GM13976 (cell line): ENCODE measurements around the gene OBP2B.

Experiments
- DNase-seq: peaks from one replicate; pipeline ENCODE4 v3.0.0; 2012; ENCODE audit warnings: low spot score
- in situ Hi-C: fragments of 300-500 bp; cut with MboI; formaldehyde crosslinking; loops from one replicate; pipeline ENCODE4 v1.12.0; 2022; ENCODE audit warnings: low sequenced_read_pairs, mixed read lengths, inconsistent platforms; ENCODE audit not compliant: unreplicated experiment
- TF ChIP-seq, protein P1 (sequence below): IDR thresholded peaks from 2 replicates; pipeline ENCODE4 v1.5.1; 2012; ENCODE audit warnings: borderline replicate concordance, mild to moderate bottlenecking; ENCODE audit not compliant: insufficient read depth; ENCODE audit errors: extremely low read depth, missing control alignments, control extremely low read depth

OBP2B gene

DNA sequence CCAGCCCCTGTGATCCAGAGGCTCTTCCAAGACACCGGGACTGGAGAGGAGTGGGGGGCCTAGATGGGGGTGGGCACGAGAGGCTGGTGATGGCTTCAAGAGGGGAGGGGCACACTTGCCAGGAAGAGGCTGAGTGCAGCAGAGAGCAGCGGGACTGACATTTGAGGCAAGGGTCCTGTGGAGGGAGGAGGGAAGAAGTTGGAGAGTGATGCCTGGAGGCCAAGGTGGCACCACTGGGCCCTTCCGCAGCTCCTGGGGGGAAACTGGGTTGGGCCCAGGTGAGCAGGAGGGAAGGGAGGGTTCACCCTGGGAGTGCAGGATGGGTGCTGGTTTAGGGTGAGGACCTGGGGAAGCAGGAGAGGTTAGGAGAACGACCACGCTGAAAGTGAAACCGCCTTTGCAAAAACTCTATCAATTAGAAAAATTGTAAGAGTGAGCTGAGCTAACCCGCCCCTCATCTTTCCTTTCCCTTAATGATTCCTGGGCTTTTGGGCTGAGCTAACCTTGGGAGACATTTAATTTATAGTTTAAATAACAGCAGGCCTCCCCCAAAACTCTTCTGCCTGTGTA is 39.8 kb upstream of the OBP2B start:
- TF ChIP-seq, protein P1, sequence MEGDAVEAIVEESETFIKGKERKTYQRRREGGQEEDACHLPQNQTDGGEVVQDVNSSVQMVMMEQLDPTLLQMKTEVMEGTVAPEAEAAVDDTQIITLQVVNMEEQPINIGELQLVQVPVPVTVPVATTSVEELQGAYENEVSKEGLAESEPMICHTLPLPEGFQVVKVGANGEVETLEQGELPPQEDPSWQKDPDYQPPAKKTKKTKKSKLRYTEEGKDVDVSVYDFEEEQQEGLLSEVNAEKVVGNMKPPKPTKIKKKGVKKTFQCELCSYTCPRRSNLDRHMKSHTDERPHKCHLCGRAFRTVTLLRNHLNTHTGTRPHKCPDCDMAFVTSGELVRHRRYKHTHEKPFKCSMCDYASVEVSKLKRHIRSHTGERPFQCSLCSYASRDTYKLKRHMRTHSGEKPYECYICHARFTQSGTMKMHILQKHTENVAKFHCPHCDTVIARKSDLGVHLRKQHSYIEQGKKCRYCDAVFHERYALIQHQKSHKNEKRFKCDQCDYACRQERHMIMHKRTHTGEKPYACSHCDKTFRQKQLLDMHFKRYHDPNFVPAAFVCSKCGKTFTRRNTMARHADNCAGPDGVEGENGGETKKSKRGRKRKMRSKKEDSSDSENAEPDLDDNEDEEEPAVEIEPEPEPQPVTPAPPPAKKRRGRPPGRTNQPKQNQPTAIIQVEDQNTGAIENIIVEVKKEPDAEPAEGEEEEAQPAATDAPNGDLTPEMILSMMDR = no peak
- in situ Hi-C loops = no loop called here
- DNase-seq = no peak

DNA sequence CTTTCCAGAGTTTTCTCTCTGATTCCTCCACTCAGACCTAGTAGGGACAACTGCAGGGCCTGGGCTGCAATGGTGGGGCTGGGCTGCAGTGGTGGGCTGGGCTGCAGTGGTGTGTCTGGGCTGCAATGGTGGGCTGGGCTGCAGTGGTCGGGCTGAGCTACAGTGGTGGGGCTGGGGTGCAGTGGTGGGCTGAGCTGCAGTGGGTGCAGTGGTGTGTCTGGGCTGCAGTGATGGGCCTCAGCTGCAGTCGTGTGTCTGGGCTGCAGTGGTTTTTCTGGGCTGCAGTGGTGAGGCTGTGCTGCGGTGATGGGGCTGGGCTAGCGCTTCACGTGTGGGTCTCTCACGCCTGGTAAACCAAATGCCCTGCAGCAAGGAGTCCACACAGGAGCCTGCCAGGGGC is 38.6 kb upstream of the OBP2B start:
- in situ Hi-C loops = no loop called here
- DNase-seq = no peak
- TF ChIP-seq, protein P1 = no peak

DNA sequence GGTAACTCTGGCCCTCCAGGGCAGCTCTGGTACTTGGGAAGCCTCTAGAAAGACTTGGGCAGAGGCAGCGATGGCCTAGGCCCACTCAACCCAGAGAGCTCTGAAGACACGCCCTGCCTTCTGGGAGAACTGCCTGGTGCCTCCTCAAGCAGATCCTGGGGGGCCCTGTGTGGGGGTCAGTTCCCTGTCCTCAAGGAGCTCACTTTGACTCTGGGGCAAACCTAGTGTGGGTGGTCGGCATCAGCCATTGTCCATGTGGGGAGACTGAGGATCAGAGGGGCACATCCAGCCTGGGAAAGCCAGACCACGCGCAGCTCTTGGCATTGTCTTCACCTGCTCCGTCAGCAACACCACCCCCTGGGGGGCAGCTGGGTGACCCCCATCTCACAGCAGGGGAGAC is 37.9 kb upstream of the OBP2B start:
- DNase-seq = no peak
- TF ChIP-seq, protein P1 = no peak
- in situ Hi-C loops = no loop called here

DNA sequence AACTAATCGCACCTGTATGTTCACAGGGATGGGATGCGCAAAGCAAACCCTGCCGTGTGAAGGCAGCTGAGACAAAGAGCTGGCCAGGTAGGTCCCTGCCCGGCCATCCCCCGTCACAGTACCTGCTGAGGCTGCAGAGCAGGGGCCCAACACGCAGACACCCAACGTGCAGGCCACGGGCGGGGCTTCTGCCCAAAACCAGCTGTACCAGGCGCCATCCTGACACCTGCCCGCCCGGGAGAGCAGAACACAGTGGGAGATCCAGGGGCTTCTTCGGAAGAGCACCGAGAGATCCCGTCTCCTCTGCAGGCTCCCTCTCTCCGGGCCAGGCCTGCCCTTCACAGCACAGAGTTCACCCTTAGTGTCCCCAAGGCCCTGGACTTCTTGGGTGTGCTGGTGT is 37.5 kb upstream of the OBP2B start:
- in situ Hi-C loops = no loop called here
- DNase-seq = no peak
- TF ChIP-seq, protein P1 = no peak

DNA sequence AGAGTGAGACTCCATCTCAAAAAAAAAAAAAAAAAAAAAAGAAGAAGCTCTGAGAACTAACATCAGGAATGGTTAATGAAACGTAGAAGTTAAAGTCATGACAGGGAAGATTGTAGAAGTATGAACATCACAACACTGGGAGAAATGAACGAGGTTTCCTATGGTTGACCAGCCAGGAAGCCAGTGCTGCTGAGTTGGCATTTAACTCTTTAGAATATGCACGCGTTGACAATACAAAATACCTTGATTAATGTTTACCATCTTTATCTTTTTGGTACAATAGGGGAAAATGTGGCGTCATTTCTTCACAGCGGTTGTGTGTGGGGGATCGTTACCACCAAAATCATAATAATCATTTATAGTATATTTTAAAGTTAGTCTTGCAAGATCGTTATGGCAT is 33.9 kb upstream of the OBP2B start:
- TF ChIP-seq, protein P1 = no peak
- DNase-seq = no peak
- in situ Hi-C loops = no loop called here

DNA sequence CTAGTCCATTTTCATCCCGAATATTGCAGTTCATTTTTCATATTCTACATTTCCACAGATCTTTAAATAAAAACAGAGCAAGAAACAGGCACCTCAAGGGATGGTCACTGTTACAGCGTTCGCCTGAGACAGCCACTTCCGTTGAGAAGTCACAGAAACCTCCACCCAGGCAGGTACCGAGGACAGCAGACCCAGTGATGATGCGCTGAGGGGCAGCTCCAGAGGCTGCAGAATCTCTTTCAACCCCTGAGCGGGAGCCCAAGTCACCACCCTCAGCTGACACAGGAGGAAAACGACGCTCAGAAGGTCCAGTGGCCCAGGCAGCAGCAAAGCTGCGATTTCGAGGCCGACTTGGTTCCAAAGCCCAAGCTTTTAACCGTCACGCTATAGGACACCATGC is 33.2 kb upstream of the OBP2B start:
- TF ChIP-seq, protein P1 = no peak
- no peak for DNase-seq
- in situ Hi-C loops = no loop called here
